Large intestine (tissue), 3 donors: Measurements from ENCODE around the gene PTPRN2. TPM values are rescaled to one million over a fixed set of nuclear protein-coding genes. Genes with fewer than 3 reads are reported as not detected.

Source experiments
- DNase-seq, 2 donors: peaks; one replicate each; pipeline versions ENCODE4 v3.0.0 to v3.0.0-alpha.2; 2013
- H3K27ac ChIP-seq: one replicate; pipeline ENCODE4 v1.5.1; 2013; ENCODE audit warnings: low read length
- H3K27me3 ChIP-seq: 2 replicates; pipeline ENCODE4 v1.6.1; 2013; ENCODE audit warnings: low read length; ENCODE audit not compliant: control insufficient read depth, insufficient read depth
- H3K36me3 ChIP-seq: 2 replicates; pipeline ENCODE4 v1.6.1; 2013; ENCODE audit warnings: low read length; ENCODE audit not compliant: control insufficient read depth, insufficient read depth
- H3K4me1 ChIP-seq: one replicate; pipeline ENCODE4 v1.6.1; 2013; ENCODE audit warnings: low read length; ENCODE audit not compliant: control insufficient read depth, insufficient read depth
- H3K4me3 ChIP-seq: one replicate; pipeline ENCODE4 v1.5.1; 2013; ENCODE audit warnings: low read length
- H3K9me3 ChIP-seq: one replicate; pipeline ENCODE4 v1.6.1; 2013; ENCODE audit warnings: mild to moderate bottlenecking, low read depth, low read length, moderate library complexity; ENCODE audit not compliant: control insufficient read depth
- WGBS: methylation state at CpG from one replicate; pipeline ENCODE4 v1.1.5; 2013; ENCODE audit warnings: low lambda C conversion rate; ENCODE audit not compliant: insufficient coverage; 5-methylcytosine and 5-hydroxymethylcytosine counted together
- polyA plus RNA-seq: library from polyadenylated mRNA; unstranded; fragments of 120-200 nt; gene quantifications from one replicate; pipeline ENCODE4 v1.2.1, GENCODE V29; 2013

PTPRN2 gene
- polyA plus RNA-seq, 1 donor: 13.4 TPM

GRCh38 chr7:158470336-158470735, 117.3 kb downstream of the PTPRN2 start:
- WGBS: no CpG with 5 or more reads among the region's 16 CpGs

GRCh38 chr7:158469396-158470051, 118.1 kb downstream of the PTPRN2 start:
- Histone ChIP-seq H3K36me3 (no peaks in the 10 kb centered on the region), H3K4me3 (no peak overlapping the region), H3K9me3 (no peaks in the 10 kb centered on the region), H3K27me3 (peaks cover 6% of the 10 kb centered on the region), H3K4me1 (no peaks in the 10 kb centered on the region), H3K27ac (no peak overlapping the region)
- no peak for DNase-seq
- no CpG with 5 or more reads among the region's 8 CpGs for WGBS

More at GRCh38 chr7:158470336-158470735, 117.3 kb downstream of the PTPRN2 start:
- no peak overlapping the region for H3K27ac ChIP-seq
- no peaks in the 10 kb centered on the region for H3K4me1 ChIP-seq
- no peak for DNase-seq
- H3K36me3 ChIP-seq: no peaks in the 10 kb centered on the region
- H3K27me3 ChIP-seq: peaks cover 6% of the 10 kb centered on the region
- no peak overlapping the region for H3K4me3 ChIP-seq
- no peaks in the 10 kb centered on the region for H3K9me3 ChIP-seq

GRCh38 chr7:158468700-158469296, 118.8 kb downstream of the PTPRN2 start:
- no CpG with 5 or more reads among the region's 9 CpGs for WGBS
- H3K27me3 ChIP-seq: peaks cover 3% of the 10 kb centered on the region
- no peak overlapping the region for H3K4me3 ChIP-seq
- H3K36me3 ChIP-seq: no peaks in the 10 kb centered on the region
- no peaks in the 10 kb centered on the region for H3K9me3 ChIP-seq
- DNase-seq: no peak
- H3K27ac ChIP-seq: no peak overlapping the region
- no peaks in the 10 kb centered on the region for H3K4me1 ChIP-seq

- H3K9me3 ChIP-seq: no peaks in the 10 kb centered on the region
- no peak for DNase-seq
- no peaks in the 10 kb centered on the region for H3K4me1 ChIP-seq
- H3K4me3 ChIP-seq: no peak overlapping the region
- H3K27ac ChIP-seq: no peak overlapping the region
- whole genome bisulfite sequencing: no CpG with 5 or more reads among the region's 10 CpGs
- no peaks in the 10 kb centered on the region for H3K36me3 ChIP-seq
- peaks cover 3% of the 10 kb centered on the region for H3K27me3 ChIP-seq
Observed at GRCh38 chr7:158468181-158468580, 119.4 kb downstream of the PTPRN2 start.

- no peaks in the 10 kb centered on the region for H3K4me1 ChIP-seq
- H3K27me3 ChIP-seq: peaks cover 3% of the 10 kb centered on the region
- H3K4me3 ChIP-seq: no peak overlapping the region
- no CpG with 5 or more reads among the region's 7 CpGs for WGBS
- H3K36me3 ChIP-seq: no peaks in the 10 kb centered on the region
- DNase-seq: no peak
- H3K27ac ChIP-seq: no peak overlapping the region
- no peaks in the 10 kb centered on the region for H3K9me3 ChIP-seq
Observed at GRCh38 chr7:158467562-158467961, 120.1 kb downstream of the PTPRN2 start.

GRCh38 chr7:158463317-158463716, 124.3 kb downstream of the PTPRN2 start:
- 83% methylated on average over 2 of the region's 4 CpGs for WGBS
- H3K9me3 ChIP-seq: no peaks in the 10 kb centered on the region

GRCh38 chr7:158461824-158462223, 125.8 kb downstream of the PTPRN2 start:
- Histone ChIP-seq H3K4me1 (no peaks in the 10 kb centered on the region), H3K27me3 (no peaks in the 10 kb centered on the region), H3K4me3 (no peak overlapping the region), H3K36me3 (no peaks in the 10 kb centered on the region), H3K27ac (no peak overlapping the region), H3K9me3 (no peaks in the 10 kb centered on the region)
- DNase-seq: no peak
- WGBS: 40% methylated on average over 1 of the region's 11 CpGs

More at GRCh38 chr7:158463317-158463716, 124.3 kb downstream of the PTPRN2 start:
- Histone ChIP-seq H3K36me3 (no peaks in the 10 kb centered on the region), H3K4me1 (no peaks in the 10 kb centered on the region), H3K27ac (no peak overlapping the region), H3K27me3 (peaks cover 3% of the 10 kb centered on the region), H3K4me3 (no peak overlapping the region)
- DNase-seq: no peak

GRCh38 chr7:158460665-158461064, 127.0 kb downstream of the PTPRN2 start:
- WGBS: 80% methylated on average over 1 of the region's 6 CpGs

GRCh38 chr7:158458716-158459282, 128.8 kb downstream of the PTPRN2 start:
- Histone ChIP-seq H3K27ac (no peak overlapping the region), H3K4me1 (no peaks in the 10 kb centered on the region), H3K27me3 (no peaks in the 10 kb centered on the region), H3K4me3 (no peak overlapping the region), H3K9me3 (peaks cover 11% of the 10 kb centered on the region), H3K36me3 (no peaks in the 10 kb centered on the region)
- DNase-seq: no peak
- WGBS: no CpG with 5 or more reads among the region's 13 CpGs

More at GRCh38 chr7:158460665-158461064, 127.0 kb downstream of the PTPRN2 start:
- Histone ChIP-seq H3K36me3 (no peaks in the 10 kb centered on the region), H3K27me3 (no peaks in the 10 kb centered on the region), H3K4me3 (no peak overlapping the region), H3K4me1 (no peaks in the 10 kb centered on the region), H3K9me3 (peaks cover 8% of the 10 kb centered on the region), H3K27ac (no peak overlapping the region)
- no peak for DNase-seq

GRCh38 chr7:158458096-158458495, 129.5 kb downstream of the PTPRN2 start:
- no peak for DNase-seq
- Histone ChIP-seq H3K9me3 (peaks cover 11% of the 10 kb centered on the region), H3K27me3 (no peaks in the 10 kb centered on the region), H3K4me3 (no peak overlapping the region), H3K27ac (no peak overlapping the region), H3K36me3 (no peaks in the 10 kb centered on the region), H3K4me1 (no peaks in the 10 kb centered on the region)
- WGBS: 64% methylated on average over 3 of the region's 13 CpGs
